Caki2 (cell line): ENCODE results near the gene ZNF837. TPM values are rescaled to one million over a fixed set of nuclear protein-coding genes. Genes with fewer than 3 reads are reported as not detected.
"Not testable (repeated sequence)": the region's sequence is repeated elsewhere in the genome, so short reads cannot be mapped to it uniquely, and the experiment has no call there.

ENCODE experiments used
- DNase-seq: peaks from one replicate; pipeline ENCODE4 v3.0.0-alpha.2; 2015; ENCODE audit warnings: low read depth
- in situ Hi-C: cut with HindIII; loops from 2 replicates; pipeline ENCODE4 v1.10.0; 2016; ENCODE audit warnings: low sequenced_read_pairs, low pct_unique_long_range_greater_than_20kb, mixed read lengths
- total RNA-seq: library from RNA; depleted of rRNA; stranded (reverse); fragments of >200 nt; shearing (Covaris generic); gene quantifications from 2 replicates; pipeline ENCODE4 v1.2.3, GENCODE V29; 2014; ENCODE audit warnings: low replicate concordance

The ZNF837 gene
- total RNA-seq, 1 experiment from 2014 or later, result 8.2 TPM

GRCh38 chr19:58354478-58355030, 26.3 kb downstream of the ZNF837 start:
- DNase-seq, result no peak
- in situ Hi-C loops, result no loop called here

GRCh38 chr19:58353717-58354477, 26.9 kb downstream of the ZNF837 start:
- in situ Hi-C loops, result no loop called here
- DNase-seq, result no peak

- DNase-seq, result no peak
- in situ Hi-C loops, result no loop called here
Measured at GRCh38 chr19:58352760-58353671, 27.8 kb downstream of the ZNF837 start, which contains the start of gene A1BG. A1BG (minus strand) TSS chr19:58353492; CDS start chr19:58353437, 55 bp downstream.

- in situ Hi-C loops, result no loop called here
- no peak for DNase-seq
Measured at GRCh38 chr19:58351990-58352755, 28.7 kb downstream of the ZNF837 start.

GRCh38 chr19:58351558-58351878, 29.3 kb downstream of the ZNF837 start:
- in situ Hi-C loops, result no loop called here
- DNase-seq, result no peak

- in situ Hi-C loops, result no loop called here
- no peak for DNase-seq
Measured at GRCh38 chr19:58350871-58351557, 29.8 kb downstream of the ZNF837 start.

GRCh38 chr19:58350001-58350861, 30.6 kb downstream of the ZNF837 start:
- DNase-seq, result no peak
- in situ Hi-C loops, result no loop called here

- in situ Hi-C loops, result no loop called here
- DNase-seq, result no peak
Measured at GRCh38 chr19:58349590-58349989, 31.2 kb downstream of the ZNF837 start.

GRCh38 chr19:58348080-58348479, 32.8 kb downstream of the ZNF837 start:
- in situ Hi-C loops, DNase-seq: not testable (repeated sequence)

- DNase-seq, result no peak
- in situ Hi-C loops, result no loop called here
Measured at GRCh38 chr19:58346961-58347929, 33.6 kb downstream of the ZNF837 start.

GRCh38 chr19:58345558-58345957, 35.3 kb downstream of the ZNF837 start:
- no peak for DNase-seq
- in situ Hi-C loops, result no loop called here

- in situ Hi-C loops, result loop anchor here (10.0 kb wide), 1 partner anchor 114 kb away; the partner anchor contains the start of gene ZNF544
- no peak for DNase-seq
Measured at GRCh38 chr19:58338825-58339558, 41.8 kb downstream of the ZNF837 start.

- in situ Hi-C loops, result loop anchor here (10.0 kb wide), 1 partner anchor 114 kb away; the partner anchor contains the start of gene ZNF544
- DNase-seq, result no peak
Measured at GRCh38 chr19:58338336-58338735, 42.5 kb downstream of the ZNF837 start.

GRCh38 chr19:58336820-58337219, 44.0 kb downstream of the ZNF837 start:
- in situ Hi-C loops, result loop anchor here (10.0 kb wide), 1 partner anchor 112 kb away; the partner anchor contains the start of gene ZNF544

GRCh38 chr19:58336216-58336615, 44.6 kb downstream of the ZNF837 start:
- DNase-seq, result no peak
- in situ Hi-C loops, result loop anchor here (10.0 kb wide), 1 partner anchor 111 kb away; the partner anchor contains the start of gene ZNF544

More at GRCh38 chr19:58336820-58337219, 44.0 kb downstream of the ZNF837 start:
- no peak for DNase-seq
